ENCODE measurements around the gene IGF2BP3.

IGF2BP3 gene

GRCh38 chr7:23353172-23353571, 117.1 kb downstream of the IGF2BP3 start:
- FAIRE-seq = peak; percentile 85
- TF ChIP-seq PAX5 (IDR thresholded peaks at IDR 0.05; ENCODE audit: insufficient read depth, low read length, severe bottlenecking) = peak; percentile 82
- TF ChIP-seq TAF1 (IDR thresholded peaks at IDR 0.05; ENCODE audit: low read depth, low read length) = no peak
- peak; percentile 61; the same call in 1 of the 2 replicates for TF ChIP-seq POU2F2 (IDR thresholded peaks at IDR 0.05; ENCODE audit: low read depth, low read length)
- DNase-seq (ENCODE audit: insufficient read length, low spot score) = no peak

- no peak for DNase-seq (ENCODE audit: insufficient read length, low spot score)
- FAIRE-seq = no peak
- TF ChIP-seq SPI1 (IDR thresholded peaks at IDR 0.05; ENCODE audit: low read depth, low read length) (no peak), POLR2AphosphoS5 (IDR thresholded peaks at IDR 0.05; ENCODE audit: low read depth, low read length) (no peak), POU2F2 (IDR thresholded peaks at IDR 0.05; ENCODE audit: low read depth, low read length) (no peak)
Measured at GRCh38 chr7:23350466-23350865, 119.8 kb downstream of the IGF2BP3 start.

GRCh38 chr7:23349484-23350157, 120.7 kb downstream of the IGF2BP3 start:
- FAIRE-seq (no peak), DNase-seq (ENCODE audit: insufficient read length, low spot score) (no peak)
- TF ChIP-seq SPI1 (IDR thresholded peaks at IDR 0.05; ENCODE audit: low read depth, low read length) (no peak), POU2F2 (IDR thresholded peaks at IDR 0.05; ENCODE audit: low read depth, low read length) (no peak), POLR2AphosphoS5 (IDR thresholded peaks at IDR 0.05; ENCODE audit: low read depth, low read length) (no peak)

DNA sequence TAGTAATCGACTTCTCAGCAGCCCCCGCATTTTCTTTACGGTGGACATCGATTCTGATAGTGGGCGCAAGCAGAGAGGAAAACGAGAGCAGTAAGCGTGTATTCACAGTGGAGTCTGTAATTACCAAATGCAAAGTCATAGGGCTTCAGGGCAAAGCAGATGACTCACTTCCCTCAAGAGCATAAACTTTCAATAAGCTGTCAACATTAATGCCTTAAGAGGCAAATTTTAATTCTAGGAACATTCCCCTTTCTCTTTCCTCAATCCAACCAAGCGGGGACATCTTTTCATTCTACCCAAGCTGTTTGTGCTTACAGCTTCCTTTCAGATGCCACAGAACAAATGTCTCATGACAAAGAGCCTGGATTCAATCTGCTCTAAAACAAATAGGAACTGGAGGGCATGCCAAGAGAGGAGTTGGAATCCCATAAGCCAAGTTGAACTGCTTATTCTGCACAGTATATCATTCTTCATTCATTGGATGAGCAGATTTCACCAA, 122.6 kb downstream of the IGF2BP3 start:
- no peak for DNase-seq (ENCODE audit: insufficient read length, low spot score)
- FAIRE-seq = peak; percentile 76
- TF ChIP-seq POLR2AphosphoS5 (IDR thresholded peaks at IDR 0.05; ENCODE audit: low read depth, low read length) (no peak), POU2F2 (IDR thresholded peaks at IDR 0.05; ENCODE audit: low read depth, low read length) (no peak), POLR2A (IDR thresholded peaks at IDR 0.05; ENCODE audit: low read depth, low read length) (no peak), SPI1 (IDR thresholded peaks at IDR 0.05; ENCODE audit: low read depth, low read length) (peak; percentile 45), PAX5 (IDR thresholded peaks at IDR 0.05; ENCODE audit: insufficient read depth, low read length, severe bottlenecking) (no peak), TAF1 (IDR thresholded peaks at IDR 0.05; ENCODE audit: low read depth, low read length) (no peak)

- no peak for TF ChIP-seq POLR2AphosphoS5 (IDR thresholded peaks at IDR 0.05; ENCODE audit: low read depth, low read length)
- TF ChIP-seq SPI1 (IDR thresholded peaks at IDR 0.05; ENCODE audit: low read depth, low read length) = no peak
- TF ChIP-seq POLR2A (IDR thresholded peaks at IDR 0.05; ENCODE audit: low read depth, low read length) = no peak
- no peak for TF ChIP-seq POU2F2 (IDR thresholded peaks at IDR 0.05; ENCODE audit: low read depth, low read length)
- no peak for TF ChIP-seq TAF1 (IDR thresholded peaks at IDR 0.05; ENCODE audit: low read depth, low read length)
- TF ChIP-seq PAX5 (IDR thresholded peaks at IDR 0.05; ENCODE audit: insufficient read depth, low read length, severe bottlenecking) = no peak
- DNase-seq (ENCODE audit: insufficient read length, low spot score) (no peak), FAIRE-seq (no peak)
Measured at GRCh38 chr7:23347033-23347681, 123.1 kb downstream of the IGF2BP3 start.

DNA sequence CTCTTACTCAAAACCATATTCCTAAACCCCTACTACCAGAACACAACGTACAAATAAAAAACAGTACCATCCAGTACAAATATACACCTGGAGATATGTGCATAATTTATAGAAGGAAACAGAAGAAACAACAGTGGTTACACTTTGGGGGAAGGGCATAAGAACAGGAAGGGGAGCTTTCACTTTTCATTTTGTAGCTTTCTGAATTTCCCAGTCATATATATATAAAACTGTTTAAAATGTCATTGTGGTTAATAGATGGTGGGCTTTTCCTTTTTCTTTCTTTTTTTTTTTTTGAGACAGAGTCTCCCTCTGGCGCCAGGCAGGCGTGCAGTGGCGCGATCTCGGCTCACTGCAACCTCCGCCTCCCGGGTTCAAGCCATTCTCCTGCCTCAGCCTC, 124.0 kb downstream of the IGF2BP3 start:
- FAIRE-seq = no peak
- no peak for DNase-seq (ENCODE audit: insufficient read length, low spot score)
- TF ChIP-seq TAF1 (IDR thresholded peaks at IDR 0.05; ENCODE audit: low read depth, low read length) (no peak), POLR2A (IDR thresholded peaks at IDR 0.05; ENCODE audit: low read depth, low read length) (no peak), PAX5 (IDR thresholded peaks at IDR 0.05; ENCODE audit: insufficient read depth, low read length, severe bottlenecking) (no peak), POU2F2 (IDR thresholded peaks at IDR 0.05; ENCODE audit: low read depth, low read length) (no peak), SPI1 (IDR thresholded peaks at IDR 0.05; ENCODE audit: low read depth, low read length) (no peak), POLR2AphosphoS5 (IDR thresholded peaks at IDR 0.05; ENCODE audit: low read depth, low read length) (no peak)

GRCh38 chr7:23345601-23346000, 124.7 kb downstream of the IGF2BP3 start:
- peak; percentile 88 for FAIRE-seq
- no peak for DNase-seq (ENCODE audit: insufficient read length, low spot score)
- TF ChIP-seq POLR2AphosphoS5 (IDR thresholded peaks at IDR 0.05; ENCODE audit: low read depth, low read length) (no peak), SPI1 (IDR thresholded peaks at IDR 0.05; ENCODE audit: low read depth, low read length) (no peak)

- no peak for TF ChIP-seq PAX5 (IDR thresholded peaks at IDR 0.05; ENCODE audit: insufficient read depth, low read length, severe bottlenecking)
- no peak for TF ChIP-seq TAF1 (IDR thresholded peaks at IDR 0.05; ENCODE audit: low read depth, low read length)
- no peak for TF ChIP-seq POLR2AphosphoS5 (IDR thresholded peaks at IDR 0.05; ENCODE audit: low read depth, low read length)
- TF ChIP-seq SPI1 (IDR thresholded peaks at IDR 0.05; ENCODE audit: low read depth, low read length) = no peak
- TF ChIP-seq POLR2A (IDR thresholded peaks at IDR 0.05; ENCODE audit: low read depth, low read length) = no peak
- TF ChIP-seq POU2F2 (IDR thresholded peaks at IDR 0.05; ENCODE audit: low read depth, low read length) = no peak
- no peak for DNase-seq (ENCODE audit: insufficient read length, low spot score)
- no peak for FAIRE-seq
Measured at GRCh38 chr7:23343806-23344475, 126.3 kb downstream of the IGF2BP3 start.

DNA sequence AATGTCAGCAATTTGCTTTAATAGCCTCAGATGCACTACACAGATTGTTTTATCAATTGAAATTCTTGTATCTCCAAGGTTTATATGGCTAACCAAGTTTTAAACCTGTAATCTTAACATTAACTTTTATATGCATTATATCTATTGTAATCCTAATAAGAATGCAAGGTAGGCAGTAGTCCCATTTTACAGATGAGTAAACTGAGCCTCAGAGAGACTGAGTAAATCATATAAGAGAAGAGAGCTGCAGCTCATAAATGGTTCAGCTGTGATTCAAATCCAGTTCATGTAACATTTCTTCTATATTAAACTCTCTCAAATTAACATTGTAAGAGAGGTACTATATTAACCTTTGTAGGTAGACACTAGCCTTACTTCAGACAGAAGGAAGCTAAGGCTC, 127.2 kb downstream of the IGF2BP3 start:
- TF ChIP-seq POLR2AphosphoS5 (IDR thresholded peaks at IDR 0.05; ENCODE audit: low read depth, low read length) (no peak), PAX5 (IDR thresholded peaks at IDR 0.05; ENCODE audit: insufficient read depth, low read length, severe bottlenecking) (no peak), SPI1 (IDR thresholded peaks at IDR 0.05; ENCODE audit: low read depth, low read length) (no peak), POLR2A (IDR thresholded peaks at IDR 0.05; ENCODE audit: low read depth, low read length) (no peak), POU2F2 (IDR thresholded peaks at IDR 0.05; ENCODE audit: low read depth, low read length) (no peak)
- no peak for FAIRE-seq
- no peak for DNase-seq (ENCODE audit: insufficient read length, low spot score)

Data from GM12891 (cell line).